Measurements from ENCODE around the gene RFX3. TPM values are rescaled to one million over a fixed set of nuclear protein-coding genes. Genes with fewer than 3 reads are reported as not detected.

The RFX3 gene
- total RNA-seq, 1 donor from 2014 or later = 12.1 TPM

DNA sequence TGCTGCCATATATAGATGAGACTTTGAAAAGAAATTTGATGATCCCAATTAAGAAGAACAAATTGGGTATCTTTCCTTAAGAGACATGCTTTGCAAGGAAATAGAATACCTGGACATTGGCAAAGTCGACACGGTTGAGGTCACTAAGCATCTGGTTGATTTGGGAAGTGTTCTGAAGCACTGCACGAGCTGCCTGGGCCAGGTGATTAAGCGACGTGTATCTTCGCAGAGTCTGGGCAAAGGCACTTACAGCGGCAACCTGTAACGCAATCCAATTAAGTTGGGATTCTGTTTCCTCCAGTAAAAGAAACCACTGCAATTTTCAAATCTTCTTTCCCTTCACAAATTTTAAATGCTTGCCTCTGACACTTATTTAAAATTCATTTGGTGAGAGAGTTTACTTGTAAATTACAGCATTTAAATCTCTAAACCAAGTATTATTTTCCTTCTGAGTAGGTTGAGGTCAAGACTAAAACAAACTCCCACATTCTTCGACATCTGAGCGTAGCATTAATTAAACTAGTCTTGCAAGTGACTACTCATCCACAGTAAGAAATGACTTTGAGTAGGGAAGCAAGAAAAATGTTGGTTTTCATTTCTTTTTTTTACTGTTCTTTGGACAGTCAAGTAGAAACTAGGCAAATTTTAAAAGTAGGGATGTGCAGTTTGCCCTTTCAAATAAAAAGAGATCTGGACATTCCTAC lies 262.8 kb downstream of the RFX3 start:
- TF ChIP-seq, protein P1, sequence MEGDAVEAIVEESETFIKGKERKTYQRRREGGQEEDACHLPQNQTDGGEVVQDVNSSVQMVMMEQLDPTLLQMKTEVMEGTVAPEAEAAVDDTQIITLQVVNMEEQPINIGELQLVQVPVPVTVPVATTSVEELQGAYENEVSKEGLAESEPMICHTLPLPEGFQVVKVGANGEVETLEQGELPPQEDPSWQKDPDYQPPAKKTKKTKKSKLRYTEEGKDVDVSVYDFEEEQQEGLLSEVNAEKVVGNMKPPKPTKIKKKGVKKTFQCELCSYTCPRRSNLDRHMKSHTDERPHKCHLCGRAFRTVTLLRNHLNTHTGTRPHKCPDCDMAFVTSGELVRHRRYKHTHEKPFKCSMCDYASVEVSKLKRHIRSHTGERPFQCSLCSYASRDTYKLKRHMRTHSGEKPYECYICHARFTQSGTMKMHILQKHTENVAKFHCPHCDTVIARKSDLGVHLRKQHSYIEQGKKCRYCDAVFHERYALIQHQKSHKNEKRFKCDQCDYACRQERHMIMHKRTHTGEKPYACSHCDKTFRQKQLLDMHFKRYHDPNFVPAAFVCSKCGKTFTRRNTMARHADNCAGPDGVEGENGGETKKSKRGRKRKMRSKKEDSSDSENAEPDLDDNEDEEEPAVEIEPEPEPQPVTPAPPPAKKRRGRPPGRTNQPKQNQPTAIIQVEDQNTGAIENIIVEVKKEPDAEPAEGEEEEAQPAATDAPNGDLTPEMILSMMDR (IDR thresholded peaks at IDR 0.05; ENCODE audit: insufficient read depth, low read depth, low read length) = no peak
- TF ChIP-seq EZH2 (IDR thresholded peaks at IDR 0.05; ENCODE audit: insufficient read depth, low read length) = no peak
- no peaks in the 10 kb centered on the region for H3K4me1 ChIP-seq (ENCODE audit: insufficient read depth, low read length)
- no peaks in the 10 kb centered on the region for H3K9me3 Mint-ChIP-seq (ENCODE audit: unreplicated experiment)
- no peaks in the 10 kb centered on the region for H3K4me1 Mint-ChIP-seq (ENCODE audit: low read depth, unreplicated experiment)
- no peak overlapping the region for H3K4me2 ChIP-seq (ENCODE audit: low read length)
- DNase-seq (ENCODE audit: low read depth) = no peak
- no peak overlapping the region for H3K4me3 ChIP-seq (ENCODE audit: insufficient read depth, low read depth, low read length)
- no peaks in the 10 kb centered on the region for H4K20me1 ChIP-seq (ENCODE audit: insufficient read depth, low read length)
- H3K36me3 Mint-ChIP-seq (ENCODE audit: low read depth, unreplicated experiment) = peaks cover 3% of the 10 kb centered on the region
- no peak for FAIRE-seq
- H3K27me3 ChIP-seq (ENCODE audit: insufficient read depth, low read length) = no peaks in the 10 kb centered on the region
- H3K9me3 ChIP-seq (ENCODE audit: insufficient read depth, low read depth, low read length) = no peaks in the 10 kb centered on the region
- H3K4me3 Mint-ChIP-seq (ENCODE audit: unreplicated experiment) = no peak overlapping the region
- no peak overlapping the region for H2AFZ ChIP-seq (ENCODE audit: low read depth, low read length)
- H3K36me3 ChIP-seq (ENCODE audit: insufficient read depth, low read length) = peaks cover 3% of the 10 kb centered on the region
- no peak overlapping the region for H3K27ac ChIP-seq (ENCODE audit: low read depth, low read length)
- no peaks in the 10 kb centered on the region for H3K79me2 ChIP-seq (ENCODE audit: insufficient read depth, low read length)
- no peak overlapping the region for H3K9ac ChIP-seq (ENCODE audit: low read length)
- no peaks in the 10 kb centered on the region for H3K27me3 Mint-ChIP-seq (ENCODE audit: low read depth, unreplicated experiment)
- no peak overlapping the region for H3K27ac Mint-ChIP-seq (ENCODE audit: unreplicated experiment)

DNA sequence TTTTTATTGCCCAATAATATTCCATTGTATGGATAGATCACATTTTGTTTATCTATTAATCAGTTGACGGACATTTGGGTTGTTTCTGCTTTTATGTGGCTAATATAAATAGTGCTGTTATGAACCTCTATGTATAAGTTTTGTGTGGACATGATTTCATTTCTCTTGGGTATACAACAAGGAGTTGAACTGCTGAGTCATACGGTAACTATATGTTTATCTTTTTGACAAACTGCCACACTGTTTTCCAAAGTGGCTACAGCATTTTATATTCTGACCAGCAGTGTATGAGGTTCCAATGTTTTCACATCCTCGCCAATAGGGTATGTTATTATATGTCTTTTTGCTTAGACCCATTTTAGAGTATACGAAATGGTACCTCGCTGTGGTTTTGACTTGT lies 264.3 kb downstream of the RFX3 start:
- Histone ChIP-seq H2AFZ (ENCODE audit: low read depth, low read length) (no peak overlapping the region), H3K79me2 (ENCODE audit: insufficient read depth, low read length) (no peaks in the 10 kb centered on the region), H3K4me2 (ENCODE audit: low read length) (no peak overlapping the region), H3K9ac (ENCODE audit: low read length) (no peak overlapping the region), H3K9me3 (ENCODE audit: insufficient read depth, low read depth, low read length) (no peaks in the 10 kb centered on the region), H3K36me3 (ENCODE audit: insufficient read depth, low read length) (peaks cover 3% of the 10 kb centered on the region), H4K20me1 (ENCODE audit: insufficient read depth, low read length) (no peaks in the 10 kb centered on the region), H3K4me1 (ENCODE audit: insufficient read depth, low read length) (no peaks in the 10 kb centered on the region), H3K27ac (ENCODE audit: low read depth, low read length) (no peak overlapping the region), H3K4me3 (ENCODE audit: insufficient read depth, low read depth, low read length) (no peak overlapping the region), H3K27me3 (ENCODE audit: insufficient read depth, low read length) (no peaks in the 10 kb centered on the region)
- Mint-ChIP-seq H3K36me3 (ENCODE audit: low read depth, unreplicated experiment) (peaks cover 6% of the 10 kb centered on the region), H3K4me1 (ENCODE audit: low read depth, unreplicated experiment) (no peaks in the 10 kb centered on the region), H3K4me3 (ENCODE audit: unreplicated experiment) (no peak overlapping the region), H3K9me3 (ENCODE audit: unreplicated experiment) (no peaks in the 10 kb centered on the region), H3K27me3 (ENCODE audit: low read depth, unreplicated experiment) (no peaks in the 10 kb centered on the region), H3K27ac (ENCODE audit: unreplicated experiment) (no peak overlapping the region)
- DNase-seq (ENCODE audit: low read depth) (no peak), FAIRE-seq (peak; percentile 17)
- TF ChIP-seq EZH2 (IDR thresholded peaks at IDR 0.05; ENCODE audit: insufficient read depth, low read length) = no peak
- TF ChIP-seq, protein P1 (IDR thresholded peaks at IDR 0.05; ENCODE audit: insufficient read depth, low read depth, low read length) = no peak

All from astrocyte (in vitro differentiated cells and primary cell).